ENCODE results near the gene GUCA2A.

GUCA2A gene

GRCh38 chr1:42133809-42134526 lies 30.6 kb downstream of the GUCA2A start:
- no peak for DNase-seq (ENCODE audit: low read depth in 1 of 2, low spot score in 1 of 2)

- no peak for DNase-seq (ENCODE audit: low read depth in 1 of 2, low spot score in 1 of 2)
Observed at GRCh38 chr1:42133390-42133789, 31.2 kb downstream of the GUCA2A start.

- no peak for DNase-seq (ENCODE audit: low read depth in 1 of 2, low spot score in 1 of 2)
Observed at GRCh38 chr1:42130061-42130660, 34.4 kb downstream of the GUCA2A start.

GRCh38 chr1:42128964-42129363 lies 35.6 kb downstream of the GUCA2A start:
- DNase-seq (ENCODE audit: low read depth in 1 of 2, low spot score in 1 of 2), result no peak

GRCh38 chr1:42128499-42128898 lies 36.0 kb downstream of the GUCA2A start:
- no peak for DNase-seq (ENCODE audit: low read depth in 1 of 2, low spot score in 1 of 2)

- no peak for DNase-seq (ENCODE audit: low read depth in 1 of 2, low spot score in 1 of 2)
Observed at GRCh38 chr1:42127767-42128166, 36.8 kb downstream of the GUCA2A start.

GRCh38 chr1:42125552-42125951 lies 39.0 kb downstream of the GUCA2A start:
- DNase-seq (ENCODE audit: low read depth in 1 of 2, low spot score in 1 of 2), result no peak

- DNase-seq (ENCODE audit: low read depth in 1 of 2, low spot score in 1 of 2), result no peak
Observed at GRCh38 chr1:42122408-42122807, 42.1 kb downstream of the GUCA2A start.

GRCh38 chr1:42118125-42118524 lies 46.4 kb downstream of the GUCA2A start:
- DNase-seq (ENCODE audit: low read depth in 1 of 2, low spot score in 1 of 2), result no peak

GRCh38 chr1:42117214-42117613 lies 47.3 kb downstream of the GUCA2A start:
- no peak for DNase-seq (ENCODE audit: low read depth in 1 of 2, low spot score in 1 of 2)

- no peak for DNase-seq (ENCODE audit: low read depth in 1 of 2, low spot score in 1 of 2)
Observed at GRCh38 chr1:42114229-42114628, 50.3 kb downstream of the GUCA2A start.
